GM23248 (cell line): ENCODE measurements around the gene ZEB2.

Experiments
- EZH2 ChIP-seq: fragments of 200-600 bp; sonication (generic); IDR thresholded peaks from 2 replicates; pipeline ENCODE4 v1.6.1; 2018; ENCODE audit warnings: antibody characterized with exemption, mild to moderate bottlenecking; ENCODE audit not compliant: insufficient read depth, poor library complexity, severe bottlenecking
- EZH2phosphoT487 ChIP-seq: fragments of 200-600 bp; sonication (generic); IDR thresholded peaks from 2 replicates; pipeline ENCODE4 v1.6.1; 2018; ENCODE audit warnings: antibody characterized with exemption, moderate library complexity, mild to moderate bottlenecking, low read depth; ENCODE audit not compliant: insufficient read depth

DNA sequence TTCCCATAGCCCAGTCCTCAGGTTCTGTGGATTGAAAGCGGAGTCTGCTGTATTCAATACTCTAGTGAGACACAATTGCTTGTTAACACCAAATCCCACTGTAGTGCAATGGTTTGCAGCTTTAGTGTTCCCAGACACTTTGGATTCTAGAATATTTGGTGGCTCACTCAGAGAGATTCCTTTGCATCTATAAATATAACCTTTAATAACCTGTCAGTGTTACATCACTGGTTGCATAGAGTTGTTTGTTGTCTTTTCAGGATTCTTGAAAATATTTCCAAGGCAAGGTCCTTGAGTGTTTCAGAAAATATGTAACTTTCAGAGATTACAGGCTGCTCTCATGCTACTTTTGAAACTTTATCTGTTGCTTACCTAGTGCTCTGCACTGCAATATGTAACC is 157.5 kb downstream of the ZEB2 start:
- no peak for TF ChIP-seq EZH2
- no peak for TF ChIP-seq EZH2phosphoT487
